Rectal smooth muscle tissue (tissue), 1 donor: ENCODE measurements around the gene GNAS.
A peak's percentile ranks its signal among the peaks of the same experiment; 100 is the strongest.

ENCODE experiments used
- H3K27ac ChIP-seq: one replicate; pipeline ENCODE4 v1.7.0; 2013; ENCODE audit warnings: low read depth, low read length, inconsistent platforms
- H3K27me3 ChIP-seq: one replicate; pipeline ENCODE4 v1.7.0; 2013; ENCODE audit warnings: low read length; ENCODE audit not compliant: control insufficient read depth, insufficient read depth
- H3K36me3 ChIP-seq: one replicate; pipeline ENCODE4 v1.7.0; 2013; ENCODE audit warnings: low read length; ENCODE audit not compliant: control insufficient read depth, insufficient read depth
- H3K4me1 ChIP-seq: one replicate; pipeline ENCODE4 v1.7.0; 2013; ENCODE audit warnings: low read length; ENCODE audit not compliant: control insufficient read depth, insufficient read depth
- H3K4me3 ChIP-seq: one replicate; pipeline ENCODE4 v1.7.0; 2013; ENCODE audit warnings: low read length
- H3K9ac ChIP-seq: one replicate; pipeline ENCODE4 v1.7.0; 2013; ENCODE audit warnings: low read length

Gene GNAS

GRCh38 chr20:58847463-58847862 lies 5.1 kb upstream of the GNAS start:
- H3K27ac ChIP-seq, result no peak overlapping the region
- no peaks in the 10 kb centered on the region for H3K36me3 ChIP-seq
- no peak overlapping the region for H3K9ac ChIP-seq
- H3K4me3 ChIP-seq, result no peak overlapping the region
- peaks cover 5% of the 10 kb centered on the region for H3K27me3 ChIP-seq
- no peaks in the 10 kb centered on the region for H3K4me1 ChIP-seq

- peak within 1 kb of the TSS; percentile 59 for H3K4me3 ChIP-seq
- no peak within 1 kb of the TSS for H3K27ac ChIP-seq
- H3K36me3 ChIP-seq, result no peaks in the 10 kb centered on the region
- H3K4me1 ChIP-seq, result no peaks in the 10 kb centered on the region
- H3K9ac ChIP-seq, result no peak within 1 kb of the TSS
- peaks cover 15% of the 10 kb centered on the region for H3K27me3 ChIP-seq
Measured at GRCh38 chr20:58850693-58851174, 1.8 kb upstream of the GNAS start, which contains the start of gene GNAS-AS1. Gene GNAS-AS1, minus strand, starts transcription at chr20:58850902.

GRCh38 chr20:58851221-58851968 lies 1.1 kb upstream of the GNAS start:
- Histone ChIP-seq H3K4me1 (no peaks in the 10 kb centered on the region), H3K4me3 (peak overlapping the region; percentile 59), H3K27ac (no peak overlapping the region), H3K9ac (no peak overlapping the region), H3K27me3 (peaks cover 15% of the 10 kb centered on the region), H3K36me3 (no peaks in the 10 kb centered on the region)

- H3K27ac ChIP-seq, result no peak overlapping the region
- peak overlapping the region; percentile 59 for H3K4me3 ChIP-seq
- no peak overlapping the region for H3K9ac ChIP-seq
- H3K36me3 ChIP-seq, result no peaks in the 10 kb centered on the region
- peaks cover 15% of the 10 kb centered on the region for H3K27me3 ChIP-seq
- no peaks in the 10 kb centered on the region for H3K4me1 ChIP-seq
Measured at GRCh38 chr20:58851969-58852458, 502 bp upstream of the GNAS start.

- H3K27ac ChIP-seq, result no peak overlapping the region
- H3K27me3 ChIP-seq, result peaks cover 15% of the 10 kb centered on the region
- H3K36me3 ChIP-seq, result no peaks in the 10 kb centered on the region
- no peak overlapping the region for H3K9ac ChIP-seq
- no peaks in the 10 kb centered on the region for H3K4me1 ChIP-seq
- H3K4me3 ChIP-seq, result no peak overlapping the region
Measured at GRCh38 chr20:58853466-58853865, 950 bp downstream of the GNAS start.

GRCh38 chr20:58853976-58854637 lies 1.6 kb downstream of the GNAS start:
- Histone ChIP-seq H3K4me3 (no peak overlapping the region), H3K4me1 (no peaks in the 10 kb centered on the region), H3K36me3 (no peaks in the 10 kb centered on the region), H3K9ac (no peak overlapping the region), H3K27ac (no peak overlapping the region), H3K27me3 (peaks cover 15% of the 10 kb centered on the region)

- Histone ChIP-seq H3K4me1 (no peaks in the 10 kb centered on the region), H3K27me3 (peaks cover 15% of the 10 kb centered on the region), H3K36me3 (no peaks in the 10 kb centered on the region), H3K4me3 (peak overlapping the region; percentile 29), H3K27ac (no peak overlapping the region), H3K9ac (no peak overlapping the region)
Measured at GRCh38 chr20:58854638-58855471, 2.3 kb downstream of the GNAS start.

- Histone ChIP-seq H3K4me3 (no peak overlapping the region), H3K4me1 (no peaks in the 10 kb centered on the region), H3K27ac (no peak overlapping the region), H3K9ac (no peak overlapping the region), H3K36me3 (no peaks in the 10 kb centered on the region), H3K27me3 (peaks cover 15% of the 10 kb centered on the region)
Measured at GRCh38 chr20:58855506-58856389, 3.2 kb downstream of the GNAS start.

- H3K4me1 ChIP-seq, result no peaks in the 10 kb centered on the region
- H3K9ac ChIP-seq, result no peak overlapping the region
- H3K27me3 ChIP-seq, result no peaks in the 10 kb centered on the region
- no peak overlapping the region for H3K4me3 ChIP-seq
- no peak overlapping the region for H3K27ac ChIP-seq
- no peaks in the 10 kb centered on the region for H3K36me3 ChIP-seq
Measured at GRCh38 chr20:58863044-58863790, 10.7 kb downstream of the GNAS start.

GRCh38 chr20:58864346-58864745 lies 11.8 kb downstream of the GNAS start:
- no peak overlapping the region for H3K4me3 ChIP-seq
- no peaks in the 10 kb centered on the region for H3K36me3 ChIP-seq

GRCh38 chr20:58865843-58866242 lies 13.3 kb downstream of the GNAS start:
- H3K9ac ChIP-seq, result no peak overlapping the region
- no peak overlapping the region for H3K27ac ChIP-seq
- no peaks in the 10 kb centered on the region for H3K4me1 ChIP-seq
- H3K4me3 ChIP-seq, result no peak overlapping the region
- H3K27me3 ChIP-seq, result peaks cover 2% of the 10 kb centered on the region
- no peaks in the 10 kb centered on the region for H3K36me3 ChIP-seq

More at GRCh38 chr20:58864346-58864745, 11.8 kb downstream of the GNAS start:
- Histone ChIP-seq H3K9ac (no peak overlapping the region), H3K27me3 (peaks cover 2% of the 10 kb centered on the region), H3K27ac (no peak overlapping the region), H3K4me1 (no peaks in the 10 kb centered on the region)
